NCI-H2029 treated with DMSO at 0.1 percent for 48 hours (cell line): ENCODE results near the gene MAPKAPK3.
"Not testable (repeated sequence)": the region's sequence is repeated elsewhere in the genome, so short reads cannot be mapped to it uniquely, and the experiment has no call there.

ENCODE experiments used
- DNase-seq: peaks from one replicate; lab custom pipeline; 2025; lab: John Stamatoyannopoulos, UW

The MAPKAPK3 gene

DNA sequence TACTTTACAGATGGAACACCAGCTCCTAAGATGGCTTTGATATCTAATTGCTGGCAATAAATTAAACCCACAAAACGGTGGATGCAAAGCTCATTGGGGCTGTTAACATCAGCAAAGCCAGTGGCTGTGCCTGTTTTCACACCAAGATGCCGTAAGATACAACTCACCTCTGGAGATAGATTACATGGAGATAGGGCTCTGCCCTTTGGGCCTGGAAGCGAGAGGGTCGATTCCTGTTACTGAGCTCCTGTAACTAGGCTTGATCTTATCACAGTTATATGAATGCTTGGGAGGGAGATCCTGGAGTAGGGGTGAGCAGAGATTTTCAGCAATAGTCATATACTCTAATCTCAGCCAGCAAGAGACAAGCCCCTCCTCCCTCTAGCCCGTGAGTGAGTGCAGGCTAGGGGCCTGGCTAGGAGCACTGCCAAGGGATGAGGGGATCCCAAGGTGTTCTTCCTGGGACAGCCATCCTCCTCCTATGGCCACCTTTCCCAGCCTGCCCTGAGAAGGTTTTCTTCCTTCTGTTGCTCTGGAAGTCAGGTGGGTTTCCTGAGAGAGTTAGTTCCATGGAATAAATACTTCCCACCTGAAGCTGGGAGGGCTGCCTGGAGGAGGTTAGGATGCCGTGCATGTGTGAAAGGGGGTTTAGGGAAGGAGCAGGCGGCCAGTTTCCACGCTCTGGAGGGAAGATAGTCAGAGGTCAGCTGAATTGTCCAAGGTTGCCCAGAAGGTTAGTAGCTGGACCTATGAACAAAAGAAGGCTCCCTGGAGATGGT, 39.7 kb downstream of the MAPKAPK3 start:
- DNase-seq, result no peak

DNA sequence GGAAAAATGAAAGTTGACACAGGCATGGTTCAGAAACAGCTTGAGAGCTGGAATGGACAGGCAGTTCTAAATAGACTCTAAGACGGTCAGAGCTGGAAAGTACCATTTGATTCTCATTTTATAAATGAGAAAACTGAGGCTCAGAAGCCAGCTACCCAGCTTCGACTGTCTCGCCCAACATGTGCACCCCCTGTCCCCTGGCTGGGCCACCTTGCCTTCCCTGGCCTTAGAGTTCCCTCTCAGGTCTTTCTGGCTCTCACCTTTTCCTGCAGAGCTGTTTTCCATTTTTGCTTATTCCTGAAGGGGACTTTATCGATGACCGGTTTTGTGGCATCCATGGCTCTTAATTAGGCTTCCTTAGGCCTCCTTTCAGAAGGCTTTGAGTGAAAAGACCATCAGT, 40.5 kb downstream of the MAPKAPK3 start:
- DNase-seq, result no peak

DNA sequence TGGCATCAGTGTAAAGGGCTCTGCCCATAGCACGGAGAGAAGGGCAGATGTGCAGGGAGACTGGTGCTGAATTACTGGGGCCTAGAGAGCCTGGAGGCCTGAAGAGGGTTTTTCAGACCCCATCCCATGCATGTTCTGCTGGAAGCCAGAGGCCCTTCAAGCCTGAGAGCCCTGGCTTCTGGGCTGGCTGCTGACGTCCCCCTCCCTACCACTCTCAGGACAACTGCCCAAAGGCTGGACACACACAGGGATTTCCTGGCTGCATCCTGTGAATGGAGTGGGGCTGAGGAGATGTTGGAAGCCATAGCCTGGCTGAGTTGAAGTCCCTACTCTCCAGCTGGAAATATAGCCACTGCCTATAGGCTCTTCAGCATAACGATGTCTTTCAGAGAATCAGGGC, 40.9 kb downstream of the MAPKAPK3 start:
- DNase-seq, result no peak

DNA sequence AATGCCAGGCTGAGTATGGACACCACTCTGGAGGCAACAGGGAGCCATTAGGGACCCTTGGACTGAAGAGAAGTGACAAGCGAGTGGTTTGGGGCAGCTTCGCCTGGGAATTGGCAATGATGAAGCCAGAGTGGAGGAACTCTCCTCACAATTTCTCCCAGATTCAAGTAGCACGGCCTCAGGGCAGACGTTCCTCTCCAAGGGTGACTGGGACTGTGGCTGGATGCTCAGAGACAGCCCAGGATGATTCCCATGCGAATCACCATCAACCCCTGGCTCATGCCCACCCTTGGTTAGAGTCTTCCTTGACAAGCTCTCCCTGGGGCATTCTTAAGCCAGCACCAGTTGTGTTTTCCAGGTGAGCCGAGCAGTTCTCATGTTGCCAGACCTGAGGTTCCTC, 41.5 kb downstream of the MAPKAPK3 start:
- no peak for DNase-seq

DNA sequence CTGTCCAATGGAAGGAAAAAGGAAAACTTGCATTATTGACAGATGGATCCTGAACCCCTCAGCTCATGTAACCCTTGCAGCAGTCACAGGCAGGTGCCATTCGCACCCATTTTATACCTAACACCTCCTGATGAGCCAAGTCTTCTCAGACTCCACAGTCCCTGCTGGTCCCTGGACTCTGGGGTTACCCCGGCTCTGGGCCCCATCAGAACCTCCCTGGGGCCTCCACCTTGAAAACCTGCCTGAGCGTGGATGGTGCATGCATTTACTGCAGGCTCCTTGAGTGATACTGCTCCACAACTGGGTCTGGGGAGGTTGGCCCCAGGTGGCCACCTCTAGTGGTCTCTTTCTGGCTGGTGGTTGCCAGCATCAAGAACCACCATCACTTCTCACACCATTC, 41.9 kb downstream of the MAPKAPK3 start:
- DNase-seq, result no peak

DNA sequence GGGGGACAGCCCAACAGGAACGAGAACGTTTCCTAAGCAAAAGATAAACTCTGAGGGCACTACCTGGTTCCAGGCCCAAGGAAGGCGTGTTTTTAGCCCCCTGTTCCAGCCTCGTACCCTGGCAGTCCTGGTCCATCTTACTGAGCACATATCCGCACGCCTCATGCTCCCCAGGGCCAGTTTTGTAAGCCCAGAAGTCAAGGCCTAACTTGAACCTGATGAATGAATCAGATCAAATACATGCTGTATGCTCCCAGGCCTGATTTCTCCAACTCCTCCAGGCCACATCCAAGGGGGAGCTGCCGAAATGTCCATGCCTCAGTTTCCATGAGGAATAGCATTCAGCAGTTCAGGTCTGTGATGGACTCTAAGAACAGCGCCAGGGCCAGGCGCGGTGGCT, 43.4 kb downstream of the MAPKAPK3 start:
- DNase-seq, result no peak

DNA sequence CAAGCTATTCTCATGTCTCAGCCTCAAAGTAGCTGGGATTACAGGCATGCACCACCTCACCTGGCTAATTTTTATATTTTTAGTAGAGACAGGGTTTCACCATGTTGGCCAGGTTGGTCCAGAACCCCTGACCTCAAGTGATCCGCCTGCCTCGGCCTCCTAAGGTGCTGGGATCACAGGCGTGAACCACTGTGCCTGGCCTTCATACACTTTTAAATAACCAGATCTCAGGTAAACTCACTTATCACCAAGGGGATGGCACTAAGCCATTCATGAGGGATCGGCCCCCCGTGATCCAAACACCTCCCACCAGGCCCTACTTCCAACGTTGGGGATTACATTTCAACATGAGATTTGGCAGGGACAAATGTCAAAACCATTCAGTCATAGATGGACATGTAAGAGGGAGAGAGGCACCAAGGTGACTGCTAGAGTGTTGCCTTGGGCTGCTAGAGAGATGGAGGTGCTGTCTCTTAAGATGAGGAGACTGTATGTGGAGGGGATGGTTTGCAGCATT, 44.4 kb downstream of the MAPKAPK3 start:
- DNase-seq, result no peak

DNA sequence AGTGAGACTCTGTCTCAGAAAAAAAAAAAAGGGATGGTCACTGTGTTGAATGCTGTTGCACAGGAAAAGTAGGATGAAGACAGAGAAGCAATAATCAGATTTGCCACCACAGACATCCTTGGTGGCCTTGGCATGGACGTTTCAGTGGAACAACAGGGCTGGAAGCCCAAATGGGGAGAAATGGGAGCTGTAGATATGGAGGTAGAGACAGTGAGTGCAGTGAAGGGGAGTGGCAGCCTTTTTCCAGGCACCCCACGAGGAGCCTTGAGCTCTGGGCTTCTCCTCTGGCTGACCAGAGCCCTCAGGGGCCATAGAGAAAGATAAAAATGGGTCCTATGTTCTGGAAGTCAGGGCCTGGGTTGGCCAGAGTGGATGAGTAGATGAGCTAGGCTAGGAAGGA, 45.5 kb downstream of the MAPKAPK3 start:
- DNase-seq, result no peak

DNA sequence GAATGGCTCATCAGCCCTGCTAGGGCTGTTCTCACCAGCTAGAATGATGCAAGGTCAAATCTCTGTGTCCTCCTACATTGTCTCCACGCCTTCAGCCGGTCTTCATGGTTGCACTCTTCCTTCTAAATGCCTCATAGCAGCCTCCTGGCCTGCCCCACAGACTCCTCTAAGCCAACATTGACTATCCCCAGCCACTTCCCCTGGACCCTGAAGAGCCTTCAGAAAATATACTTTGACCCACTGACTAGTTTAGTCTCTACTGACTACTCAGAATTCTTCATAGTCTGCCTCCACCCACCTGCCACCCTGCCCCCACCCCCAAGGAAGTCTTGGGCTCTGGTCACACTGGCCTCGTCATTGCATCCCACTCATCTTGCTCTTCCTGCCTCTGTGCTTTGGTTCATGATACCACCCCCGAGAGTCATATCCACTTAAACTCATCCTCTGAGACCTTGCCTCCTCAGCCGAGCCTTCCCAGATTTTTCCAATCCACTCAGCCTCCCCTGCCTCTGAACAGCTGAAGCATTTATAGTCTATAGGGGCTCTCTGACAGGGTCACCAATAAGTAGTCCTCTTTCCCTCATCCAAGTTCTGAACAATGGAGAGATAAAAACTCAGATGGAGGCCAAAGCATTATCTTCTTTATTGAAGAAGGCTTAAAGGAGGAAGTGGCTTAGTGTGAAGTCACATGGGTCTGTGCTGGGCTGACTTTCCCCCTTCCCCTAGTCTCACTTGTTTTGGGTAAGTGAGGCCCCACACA, 48.3 kb downstream of the MAPKAPK3 start:
- no peak for DNase-seq

DNA sequence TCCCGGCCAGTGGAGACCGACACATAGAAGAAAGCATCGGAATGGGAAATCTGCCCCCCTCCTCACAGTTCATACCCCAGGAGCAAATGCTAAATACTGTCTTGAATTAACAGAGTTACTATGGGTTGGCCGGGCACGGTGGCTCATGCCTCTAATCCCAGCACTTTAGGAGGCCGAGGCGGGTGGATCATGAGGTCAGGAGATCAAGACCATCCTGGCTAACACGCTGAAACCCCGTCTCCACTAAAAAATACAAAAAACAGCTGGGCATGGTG, 48.8 kb downstream of the MAPKAPK3 start:
- not testable (repeated sequence) for DNase-seq

DNA sequence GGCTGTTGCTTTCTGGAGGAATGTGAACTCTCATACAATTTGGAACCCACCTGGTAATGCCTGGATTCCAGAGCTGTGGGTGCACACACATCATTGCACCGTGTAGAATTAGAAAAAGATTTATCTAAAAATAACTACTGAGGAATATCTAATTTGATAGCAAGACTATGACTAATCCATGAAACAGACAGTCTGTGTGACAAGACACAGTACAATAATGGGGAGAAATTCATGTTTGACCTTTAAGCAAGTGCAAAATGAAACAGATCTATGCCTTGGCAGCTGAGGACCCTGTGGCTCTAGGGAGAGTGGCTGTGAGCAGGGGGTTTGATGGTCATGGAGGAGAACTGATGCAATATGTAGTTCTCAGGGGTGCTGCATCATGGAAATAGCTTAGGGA, 49.9 kb downstream of the MAPKAPK3 start:
- no peak for DNase-seq

DNA sequence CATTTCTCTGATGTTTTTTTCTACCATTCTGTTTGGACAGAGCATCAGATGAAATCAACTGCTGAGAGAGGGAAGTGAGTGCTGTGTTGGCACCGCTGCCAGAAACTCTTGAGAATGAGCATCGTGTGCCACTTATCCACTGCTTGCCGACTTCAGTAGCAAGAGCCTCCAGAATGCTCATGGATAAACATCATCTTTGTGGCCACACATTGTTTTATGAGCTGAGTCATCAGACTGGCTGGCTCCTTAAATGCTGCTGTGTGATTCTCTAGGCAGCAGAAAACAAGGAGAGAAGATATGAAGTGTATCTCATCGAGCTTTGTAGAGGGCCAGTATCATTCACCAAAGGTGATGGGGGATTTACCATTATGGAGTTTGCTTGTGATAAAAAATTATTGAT, 54.4 kb downstream of the MAPKAPK3 start:
- peak; percentile 85 for DNase-seq

DNA sequence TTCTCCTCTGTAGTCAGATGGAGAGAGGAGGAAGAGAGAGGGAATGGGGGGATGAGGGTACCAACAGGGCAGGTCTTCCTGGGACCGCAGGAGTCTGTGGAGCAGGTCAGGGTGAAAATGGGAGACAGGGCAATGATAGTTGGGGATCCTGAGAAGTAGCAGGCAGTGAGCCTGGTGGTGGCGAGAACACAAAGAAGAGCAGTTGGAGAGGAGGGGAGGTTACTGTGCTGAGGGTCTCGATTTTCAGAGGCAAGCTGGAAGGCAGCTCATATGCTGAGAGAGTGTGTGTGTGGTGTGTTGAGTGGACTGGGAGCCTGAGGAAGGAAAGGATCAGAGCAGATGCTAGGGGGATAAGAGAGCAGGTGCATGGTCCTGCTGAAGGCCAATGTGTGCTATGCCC, 55.7 kb downstream of the MAPKAPK3 start:
- DNase-seq, result no peak

DNA sequence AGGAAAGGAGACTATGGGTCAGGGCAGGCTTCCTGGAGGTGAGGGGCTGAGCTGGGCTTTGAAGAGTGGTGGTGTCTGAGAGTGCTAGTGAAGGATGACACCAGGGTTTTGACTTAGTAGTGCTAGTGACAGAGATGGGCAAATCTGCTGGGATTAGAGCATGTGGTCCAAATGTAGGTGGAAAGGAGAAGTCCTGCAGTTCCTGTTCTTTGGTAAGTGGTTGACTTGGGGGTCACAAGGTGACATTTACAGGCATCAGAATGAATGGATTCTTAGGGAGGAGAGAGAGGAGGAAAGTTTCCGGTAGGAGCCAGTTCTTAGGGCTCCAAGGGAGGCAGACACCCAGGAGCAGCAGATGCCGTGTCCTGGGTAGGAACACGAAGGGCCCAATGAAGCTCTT, 57.0 kb downstream of the MAPKAPK3 start:
- DNase-seq, result no peak

DNA sequence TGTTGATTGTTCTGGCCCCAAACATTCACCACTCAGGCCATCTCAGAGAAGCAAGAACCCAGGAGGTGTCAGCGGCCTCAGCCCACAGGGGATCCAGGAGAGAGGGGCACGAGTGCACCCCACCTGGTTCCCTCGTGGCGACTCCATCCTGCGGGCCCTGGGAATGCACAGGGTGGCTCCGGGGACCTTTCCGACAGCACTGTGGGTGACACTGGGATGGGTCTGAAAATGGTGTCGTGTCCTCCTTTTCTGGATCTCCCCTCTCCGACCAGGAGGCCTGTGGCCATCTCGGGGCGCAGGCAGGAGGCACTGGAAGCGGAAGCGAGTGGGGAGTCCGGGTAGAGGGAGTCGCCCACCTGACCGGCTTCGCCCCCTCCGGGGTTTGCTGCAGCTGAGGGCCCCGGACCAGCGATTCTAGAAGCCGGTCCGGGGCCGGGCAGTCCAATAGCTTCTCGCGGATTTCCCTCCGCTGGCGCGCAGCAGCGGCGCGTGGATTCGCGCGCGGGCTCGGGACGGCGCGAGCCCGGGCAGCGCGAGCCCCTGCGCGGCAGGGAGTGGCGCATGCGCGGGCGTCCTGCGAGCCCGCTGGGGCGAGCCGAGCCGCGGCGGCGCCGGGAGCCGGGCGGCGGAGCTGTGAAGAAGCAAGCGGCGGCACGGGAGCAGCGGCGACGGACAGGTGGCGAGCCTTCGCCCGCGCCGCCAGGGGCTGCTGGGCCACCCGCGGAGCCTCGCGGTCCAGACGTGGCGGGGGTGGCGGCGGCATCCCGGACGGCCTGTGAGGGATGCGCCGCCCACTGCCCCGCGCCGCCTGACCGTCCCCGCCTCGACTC, 57.6 kb downstream of the MAPKAPK3 start, which contains the start of gene DOCK3:
Gene DOCK3, plus strand, starts transcription at position 579 of the 830 bp plus-strand sequence. CDS start 337 bp downstream, outside the sequence.
- no peak for DNase-seq

DNA sequence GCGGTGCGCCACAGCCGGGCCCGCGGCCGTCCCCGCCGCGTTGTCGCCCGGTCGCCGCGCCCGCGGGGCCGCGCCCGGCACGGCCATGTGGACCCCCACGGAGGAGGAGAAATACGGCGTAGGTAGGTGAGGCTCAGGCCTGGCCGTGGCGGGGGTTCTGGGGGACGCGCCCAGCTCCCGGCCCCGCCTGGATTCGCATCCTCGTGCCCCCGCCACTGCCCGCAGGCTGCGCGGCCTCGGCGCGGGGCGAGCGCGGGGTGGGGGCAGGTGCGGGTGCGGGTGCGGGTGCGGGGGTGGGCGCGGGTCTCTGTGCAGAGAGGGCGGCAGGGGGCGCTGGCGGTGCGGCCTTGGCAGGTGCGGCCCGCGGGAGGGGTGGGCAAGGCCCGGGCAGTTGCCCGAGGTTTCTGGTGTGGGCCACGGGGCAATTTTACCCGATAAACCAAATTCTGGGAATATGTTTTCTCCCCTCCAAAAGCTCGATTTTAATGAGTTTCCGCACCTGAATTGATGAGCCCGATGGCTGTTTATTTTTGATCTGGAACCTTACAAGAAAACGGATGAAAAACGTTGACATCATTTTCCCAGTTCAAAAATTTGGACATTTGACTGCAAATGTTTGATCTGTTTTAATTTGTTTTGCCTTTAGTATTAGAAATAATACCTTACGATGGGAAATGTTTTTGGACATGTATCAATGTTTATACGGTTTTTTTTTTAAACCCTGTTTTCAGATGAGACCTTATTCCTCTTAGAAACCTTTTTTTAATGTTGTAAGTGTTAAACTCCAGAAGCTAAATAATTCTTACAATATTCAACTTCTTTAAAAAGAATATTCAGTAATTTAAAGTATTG, 58.5 kb downstream of the MAPKAPK3 start:
- DNase-seq, result no peak

DNA sequence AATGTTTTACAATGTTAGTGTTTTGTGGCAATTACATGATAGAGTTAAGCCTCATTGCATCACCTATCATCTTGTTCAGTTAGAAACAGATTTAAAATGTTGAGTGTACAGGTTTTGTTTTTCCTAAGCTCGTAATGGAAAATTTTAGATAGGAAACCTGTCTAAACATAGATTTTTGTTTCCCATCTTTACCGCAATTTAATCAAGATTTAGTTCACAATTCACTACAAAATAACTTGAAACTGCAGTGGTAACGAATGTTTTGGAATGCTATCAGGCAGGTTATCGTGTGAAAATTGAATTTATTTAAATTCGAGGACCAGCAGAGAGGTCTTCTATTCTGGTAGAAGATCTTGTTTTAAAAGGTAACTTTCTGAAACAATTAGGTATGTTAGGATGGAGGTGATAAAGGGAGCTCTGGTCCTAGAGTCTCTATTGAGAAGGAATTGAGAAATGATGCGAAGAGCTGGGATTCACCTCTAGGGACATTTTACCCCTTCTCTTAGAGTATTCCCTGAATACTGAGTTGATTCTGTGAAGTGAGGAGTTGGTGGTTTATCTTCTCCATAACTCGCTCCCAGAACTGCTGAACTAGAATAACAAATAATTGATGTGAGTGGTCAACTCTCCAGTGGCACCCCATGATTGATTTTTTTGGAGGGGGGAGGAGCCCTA, 59.2 kb downstream of the MAPKAPK3 start:
- no peak for DNase-seq

DNA sequence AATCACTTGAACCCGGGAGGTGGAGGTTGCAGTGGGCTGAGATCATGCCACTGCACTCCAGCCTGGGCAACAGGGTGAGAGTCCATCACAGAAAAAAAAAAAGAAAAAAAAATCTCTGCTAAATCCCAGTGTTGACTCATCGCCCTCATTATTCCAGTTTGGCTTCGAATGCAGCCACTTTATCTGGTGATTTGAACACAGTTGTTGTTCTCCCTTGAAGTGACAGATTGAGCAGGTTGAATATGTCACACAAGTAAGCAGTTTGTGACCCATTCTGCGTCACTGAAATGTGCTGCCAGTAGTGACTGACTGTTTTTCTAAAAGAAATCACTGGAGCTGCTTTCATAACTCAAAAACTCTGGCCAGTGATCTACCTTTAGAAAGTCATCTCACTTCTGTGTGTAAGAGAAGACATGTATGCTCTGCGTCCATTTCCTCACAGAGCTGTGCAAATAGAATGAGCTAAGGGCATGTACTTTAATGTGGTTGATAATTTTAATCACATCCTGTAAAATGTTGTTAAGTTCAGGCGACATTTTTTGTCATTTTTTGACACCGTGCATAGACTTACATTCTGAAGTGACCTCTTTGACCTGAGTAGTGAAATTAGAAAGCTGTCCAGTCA, 70.3 kb downstream of the MAPKAPK3 start:
- no peak for DNase-seq

DNA sequence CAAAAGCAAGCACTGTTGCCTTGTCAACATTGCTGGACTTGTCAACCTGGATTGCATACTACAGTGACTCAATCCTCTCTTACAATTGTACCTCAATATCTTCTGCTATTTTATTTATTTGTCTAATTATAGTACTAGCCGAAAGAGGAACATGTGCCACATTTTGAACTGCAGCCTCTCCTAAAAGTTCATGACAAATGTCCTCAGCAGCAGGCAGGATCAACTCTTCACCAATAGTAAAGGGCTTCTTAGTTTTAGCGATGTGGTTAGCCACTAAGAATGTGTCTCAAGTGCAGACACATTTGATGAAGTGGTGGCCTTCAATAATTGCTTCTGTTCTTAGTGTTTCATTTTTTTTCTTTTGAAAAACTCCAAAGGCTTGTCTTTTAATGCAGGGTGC, 71.0 kb downstream of the MAPKAPK3 start:
- no peak for DNase-seq

DNA sequence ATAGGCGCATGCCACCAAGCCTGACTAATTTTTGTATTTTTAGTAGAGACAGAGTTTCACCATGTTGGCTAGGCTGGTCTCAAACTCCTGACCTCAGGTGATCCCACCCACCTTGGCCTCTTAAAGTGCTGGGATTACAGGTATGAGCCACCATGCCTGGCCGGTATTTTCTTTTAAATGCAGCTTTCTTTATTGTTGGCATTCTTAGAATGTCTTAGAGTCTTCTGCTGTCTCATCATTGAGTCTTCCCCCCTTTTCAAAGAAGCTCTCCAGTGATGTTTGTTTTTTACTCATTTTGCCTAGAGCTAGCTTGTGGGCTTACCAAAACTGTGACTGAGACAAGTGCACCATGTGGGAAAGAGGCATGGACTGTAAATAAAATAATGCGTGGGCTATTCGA, 71.7 kb downstream of the MAPKAPK3 start:
- not testable (repeated sequence) for DNase-seq

DNA sequence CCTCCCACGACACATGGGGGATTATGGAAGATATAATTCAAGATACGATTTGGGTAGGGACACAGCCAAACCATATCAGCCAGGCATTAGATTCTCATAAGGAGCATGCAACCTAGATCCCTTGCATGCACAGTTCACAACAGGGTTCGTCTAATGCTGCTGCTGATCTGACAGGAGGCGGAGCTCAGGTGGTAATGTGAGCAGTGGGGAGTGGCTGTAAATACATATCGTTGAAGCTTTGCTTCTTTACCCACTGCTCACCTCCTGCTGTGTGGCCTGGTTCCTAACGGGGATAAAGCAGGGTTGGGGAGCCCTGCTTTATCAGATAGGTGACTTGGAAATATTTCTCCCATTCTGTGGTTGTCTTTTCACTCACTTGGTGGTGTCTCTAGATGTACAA, 72.6 kb downstream of the MAPKAPK3 start:
- DNase-seq, result no peak
